Subcutaneous preadipocyte (primary cell): ENCODE data around the gene FBXL7. TPM values are rescaled to one million over a fixed set of nuclear protein-coding genes. Genes with fewer than 3 reads are reported as not detected.

Experiments
- small RNA-seq: library from RNA; depleted of rRNA; stranded (forward); fragments of <200 nt; gene quantifications from one replicate; pipeline ENCODE3, GENCODE V24; 2012
- total RNA-seq: library from RNA; depleted of rRNA; stranded (reverse); fragments of >200 nt; gene quantifications from 2 replicates; pipeline ENCODE4 v1.2.3, GENCODE V29; 2012

The FBXL7 gene
- total RNA-seq, result 3.7 and 5.7 TPM in 2 replicates

DNA sequence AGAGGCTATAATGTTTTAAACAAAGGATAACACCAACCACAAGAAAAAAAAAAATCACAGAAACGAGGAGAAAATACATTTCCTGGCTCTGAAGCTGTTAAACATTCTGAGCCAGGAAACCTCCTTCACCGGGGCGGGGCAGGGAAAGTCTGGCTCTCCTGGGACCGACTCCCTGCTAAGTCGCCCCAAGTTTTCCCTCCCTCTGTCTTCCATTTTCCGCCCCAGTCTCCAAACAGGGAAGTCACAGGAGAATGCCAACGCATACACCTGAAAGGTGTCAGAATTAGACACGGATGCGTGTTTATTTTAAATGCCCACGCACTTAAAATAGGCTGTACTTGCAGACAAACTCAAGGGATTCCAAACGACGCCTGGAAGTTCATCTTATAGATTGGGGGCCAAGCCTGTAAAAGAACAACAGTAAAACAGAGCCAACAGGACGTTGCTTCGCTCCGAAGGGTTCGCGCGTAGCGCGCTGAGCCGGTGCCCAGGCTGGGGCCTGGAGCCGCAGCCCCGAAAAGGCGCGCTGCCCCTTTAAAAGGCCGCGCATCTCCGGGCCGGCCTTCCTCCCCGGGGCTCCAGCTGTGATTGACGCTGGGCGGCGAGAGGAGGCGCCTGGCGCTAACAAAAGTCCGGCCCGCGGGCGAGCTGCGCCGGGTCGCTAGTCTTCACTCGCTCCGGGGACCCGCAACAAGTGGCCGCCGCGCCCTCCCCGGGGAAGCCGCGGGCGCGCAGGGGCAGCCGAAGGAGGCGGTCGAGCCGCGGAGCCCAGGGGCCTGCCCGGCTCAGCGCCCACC, at the start of gene FBXL7:
FBXL7 (plus strand) TSS at position 653 of the 797 bp plus-strand sequence.

Small RNA genes within 50 kb of the gene (small RNA-seq; reads per million reads assigned to genes)
- 6.8 reads per million, percentile 94 among the genes with 10 or more reads in this experiment for gene MIR887
